Endothelial cell of umbilical vein (primary cell): ENCODE measurements around the gene SNX18. TPM values are rescaled to one million over a fixed set of nuclear protein-coding genes. Genes with fewer than 3 reads are reported as not detected.

Experiments used
- BruUV-seq: library from RNA; stranded (reverse); fragments of 400-500 nt; replicated peaks from 2 replicates; lab custom pipeline; 2021; lab: Mats Ljungman, UMichigan
- CTCF ChIA-PET: fragments of 300-600, 350-600 bp; sonication (Branson Sonifier 250); formaldehyde crosslinking; loops from one replicate; lab custom pipeline; 2021; ENCODE audit warnings: antibody characterized with exemption, inconsistent platforms; lab: Charles Lee
- POLR2A ChIA-PET: fragments of 300-600, 350-600 bp; sonication (Branson Sonifier 250); formaldehyde crosslinking; loops from one replicate; lab custom pipeline; 2021; ENCODE audit warnings: antibody characterized with exemption, inconsistent platforms; lab: Charles Lee
- DNase-seq: peaks from one replicate; pipeline ENCODE4 v3.0.0-alpha.2; 2011; ENCODE audit warnings: low read depth, low spot score
- FAIRE-seq: peaks from 2 replicates; lab custom pipeline; 2011; peaks lifted over from hg19 to GRCh38; lab: Jason Lieb, UNC
- H2AFZ ChIP-seq: 2 replicates; pipeline ENCODE4 v1.6.0; 2012; ENCODE audit warnings: low read depth, low read length, control low read depth, inconsistent platforms
- H3K27ac ChIP-seq: 2 replicates; pipeline ENCODE4 v1.5.1; 2011; ENCODE audit warnings: low read depth, mild to moderate bottlenecking, control low read depth, low read length, moderate library complexity; ENCODE audit not compliant: insufficient read depth
- H3K27me3 ChIP-seq, 2 experiments: 2 replicates each; pipeline versions ENCODE4 v1.6.0 to v1.6.1; 2011; ENCODE audit warnings: low read length in 2 of 2, mixed read lengths in 1 of 2; ENCODE audit not compliant: control insufficient read depth in 2 of 2, insufficient read depth in 2 of 2
- H3K36me3 ChIP-seq, 2 experiments: 2 replicates in 1 of 2; 3 replicates in 1 of 2; pipeline ENCODE4 v1.5.1; 2011; ENCODE audit warnings: low read length in 2 of 2, mild to moderate bottlenecking in 1 of 2, moderate library complexity in 1 of 2; ENCODE audit not compliant: control insufficient read depth in 2 of 2, insufficient read depth in 2 of 2; ENCODE audit errors: extremely low read depth in 1 of 2
- H3K4me1 ChIP-seq: 3 replicates; pipeline ENCODE4 v1.5.1; 2011; ENCODE audit warnings: mild to moderate bottlenecking, low read length; ENCODE audit not compliant: control insufficient read depth, insufficient read depth; ENCODE audit errors: extremely low read depth
- H3K4me2 ChIP-seq: 2 replicates; pipeline ENCODE4 v1.6.1; 2011; ENCODE audit warnings: low read length, control low read depth, mixed read lengths; ENCODE audit not compliant: insufficient read depth
- H3K4me3 ChIP-seq, 3 experiments: fragments of 200-600 bp in 1 of 3; sonication (generic), shearing (Covaris generic) in 1 of 3; replicated peaks in 1 of 3; 2 replicates each; pipeline ENCODE4 v1.5.1; 2011 to 2016; ENCODE audit warnings: control low read depth in 3 of 3, low read length in 3 of 3, mild to moderate bottlenecking in 2 of 3, inconsistent platforms in 1 of 3, low read depth in 1 of 3, moderate library complexity in 1 of 3; ENCODE audit not compliant: insufficient read depth in 1 of 3
- H3K79me2 ChIP-seq: 2 replicates; pipeline ENCODE4 v1.6.0; 2012; ENCODE audit warnings: low read length, inconsistent platforms; ENCODE audit not compliant: control insufficient read depth, insufficient read depth
- H3K9ac ChIP-seq: replicated peaks from 2 replicates; pipeline ENCODE3; 2011; ENCODE audit warnings: low read length, control low read depth; ENCODE audit not compliant: insufficient read depth; ENCODE audit errors: extremely low read depth
- H3K9me1 ChIP-seq: replicated peaks from 3 replicates; pipeline ENCODE4 v1.6.0; 2011; ENCODE audit warnings: mild to moderate bottlenecking, low read length; ENCODE audit not compliant: control insufficient read depth, insufficient read depth; ENCODE audit errors: extremely low read depth
- H3K9me3 ChIP-seq: replicated peaks from 2 replicates; pipeline ENCODE4 v1.5.1; 2012; ENCODE audit warnings: low read length, inconsistent platforms; ENCODE audit not compliant: control insufficient read depth, insufficient read depth
- H4K20me1 ChIP-seq: replicated peaks from 2 replicates; pipeline ENCODE3; 2011; ENCODE audit warnings: mild to moderate bottlenecking, low read length; ENCODE audit not compliant: control insufficient read depth, insufficient read depth; ENCODE audit errors: extremely low read depth
- FOS ChIP-seq: IDR thresholded peaks from 2 replicates; pipeline ENCODE4 v1.6.1; 2011; ENCODE audit warnings: mild to moderate bottlenecking, low read length, moderate library complexity, borderline replicate concordance; ENCODE audit not compliant: insufficient read depth
- GATA2 ChIP-seq: IDR thresholded peaks from 2 replicates; pipeline ENCODE4 v1.7.0; 2011; ENCODE audit warnings: low read depth, mild to moderate bottlenecking, moderate library complexity, mixed read lengths, low read length; ENCODE audit not compliant: insufficient read length, insufficient read depth
- JUN ChIP-seq: IDR thresholded peaks from 2 replicates; pipeline ENCODE4 v1.6.1; 2011; ENCODE audit warnings: borderline replicate concordance, low read depth; ENCODE audit not compliant: insufficient read length, insufficient read depth
- MYC ChIP-seq: IDR thresholded peaks from one replicate; pipeline ENCODE4 v1.6.1; 2011; ENCODE audit warnings: mild to moderate bottlenecking, low read depth, low read length
- POLR2A ChIP-seq: IDR thresholded peaks from 2 replicates; pipeline ENCODE4 v1.6.1; 2012; ENCODE audit warnings: low read depth, mild to moderate bottlenecking, control low read depth, low read length
- dilution Hi-C: fragments of 300-500 bp; cut with MboI; formaldehyde crosslinking; loops from one replicate; pipeline ENCODE4 v1.15.0; 2019; ENCODE audit warnings: low sequenced_read_pairs; ENCODE audit not compliant: extremely low pct_ligation_motif_present
- intact Hi-C: fragments of 100-400 bp; cut with micrococcal nuclease; formaldehyde crosslinking; loops from one replicate; pipeline ENCODE4 v1.10.0; 2022
- polyA plus RNA-seq, 4 experiments: library from polyadenylated mRNA; depleted of rRNA in 3 of 4; stranded (reverse) in 3 of 4; unstranded in 1 of 4; fragments of >200 nt; gene quantifications; 2 replicates each; pipeline versions ENCODE4 v1.2.1 to v1.2.3, GENCODE V29; 2011 to 2012; ENCODE audit warnings: missing spikeins in 1 of 4
- total RNA-seq: library from RNA; stranded (reverse); gene quantifications from 2 replicates; pipeline ENCODE4 v1.2.3, GENCODE V29; 2021
- TF ChIP-seq, protein P1 (sequence below), 2 donors: IDR thresholded peaks; 1 replicate in 1 of 2; 2 replicates in 1 of 2; pipeline ENCODE4 v1.5.1; 2011; ENCODE audit warnings: low read length in 2 of 2, mild to moderate bottlenecking in 2 of 2, moderate library complexity in 2 of 2, control low read depth in 1 of 2, inconsistent platforms in 1 of 2, low read depth in 1 of 2; ENCODE audit not compliant: insufficient read depth in 1 of 2; ENCODE audit errors: extremely low read depth in 1 of 2
- TF ChIP-seq, protein P2 (sequence below): IDR thresholded peaks from 2 replicates; pipeline ENCODE4 v1.6.1; 2011; ENCODE audit not compliant: insufficient read depth, insufficient read length

SNX18 gene
- total and polyA plus RNA-seq, 2 donors (not counting 3 experiments of a cell fraction or from before 2014, with no cell fraction given): 11.8 to 25.3 TPM

GRCh38 chr5:54589786-54590185 is 72.2 kb downstream of the SNX18 start:
- ChIA-PET CTCF (interaction anchor here (1.9 to 3.1 kb wide), 2 partner anchors 255 to 277 kb away, joined by 6 to 8 read pairs; no protein-coding TSS in a partner anchor), POLR2A (no interaction called here)
- no peaks in the 10 kb centered on the region for H4K20me1 ChIP-seq
- no peaks in the 10 kb centered on the region for H3K9me3 ChIP-seq
- no peaks in the 10 kb centered on the region for H3K27me3 ChIP-seq
- TF ChIP-seq POLR2A (no peak), MYC (no peak), GATA2 (no peak), FOS (no peak), JUN (no peak)
- TF ChIP-seq, protein P1, sequence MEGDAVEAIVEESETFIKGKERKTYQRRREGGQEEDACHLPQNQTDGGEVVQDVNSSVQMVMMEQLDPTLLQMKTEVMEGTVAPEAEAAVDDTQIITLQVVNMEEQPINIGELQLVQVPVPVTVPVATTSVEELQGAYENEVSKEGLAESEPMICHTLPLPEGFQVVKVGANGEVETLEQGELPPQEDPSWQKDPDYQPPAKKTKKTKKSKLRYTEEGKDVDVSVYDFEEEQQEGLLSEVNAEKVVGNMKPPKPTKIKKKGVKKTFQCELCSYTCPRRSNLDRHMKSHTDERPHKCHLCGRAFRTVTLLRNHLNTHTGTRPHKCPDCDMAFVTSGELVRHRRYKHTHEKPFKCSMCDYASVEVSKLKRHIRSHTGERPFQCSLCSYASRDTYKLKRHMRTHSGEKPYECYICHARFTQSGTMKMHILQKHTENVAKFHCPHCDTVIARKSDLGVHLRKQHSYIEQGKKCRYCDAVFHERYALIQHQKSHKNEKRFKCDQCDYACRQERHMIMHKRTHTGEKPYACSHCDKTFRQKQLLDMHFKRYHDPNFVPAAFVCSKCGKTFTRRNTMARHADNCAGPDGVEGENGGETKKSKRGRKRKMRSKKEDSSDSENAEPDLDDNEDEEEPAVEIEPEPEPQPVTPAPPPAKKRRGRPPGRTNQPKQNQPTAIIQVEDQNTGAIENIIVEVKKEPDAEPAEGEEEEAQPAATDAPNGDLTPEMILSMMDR (IDR thresholded peaks at IDR 0.05; ENCODE audit: extremely low read depth in 1 of 2, insufficient read depth in 1 of 2, low read depth in 1 of 2, low read length in 2 of 2): no peak
- TF ChIP-seq, protein P2, sequence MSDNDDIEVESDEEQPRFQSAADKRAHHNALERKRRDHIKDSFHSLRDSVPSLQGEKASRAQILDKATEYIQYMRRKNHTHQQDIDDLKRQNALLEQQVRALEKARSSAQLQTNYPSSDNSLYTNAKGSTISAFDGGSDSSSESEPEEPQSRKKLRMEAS: no peak
- no peaks in the 10 kb centered on the region for H3K4me1 ChIP-seq
- no peaks in the 10 kb centered on the region for H3K79me2 ChIP-seq
- no peak overlapping the region for H3K4me2 ChIP-seq
- H2AFZ ChIP-seq: no peak overlapping the region
- no peak overlapping the region for H3K4me3 ChIP-seq
- DNase-seq (no peak), FAIRE-seq (no peak)
- intact Hi-C loops: no loop called here
- BruUV-seq: no TSS peak
- dilution Hi-C loops: no loop called here
- no peaks in the 10 kb centered on the region for H3K36me3 ChIP-seq
- H3K9ac ChIP-seq: no peak overlapping the region
- H3K9me1 ChIP-seq: no peaks in the 10 kb centered on the region
- no peak overlapping the region for H3K27ac ChIP-seq
